ENCODE results near the gene UBE2Q1.

The UBE2Q1 gene

DNA sequence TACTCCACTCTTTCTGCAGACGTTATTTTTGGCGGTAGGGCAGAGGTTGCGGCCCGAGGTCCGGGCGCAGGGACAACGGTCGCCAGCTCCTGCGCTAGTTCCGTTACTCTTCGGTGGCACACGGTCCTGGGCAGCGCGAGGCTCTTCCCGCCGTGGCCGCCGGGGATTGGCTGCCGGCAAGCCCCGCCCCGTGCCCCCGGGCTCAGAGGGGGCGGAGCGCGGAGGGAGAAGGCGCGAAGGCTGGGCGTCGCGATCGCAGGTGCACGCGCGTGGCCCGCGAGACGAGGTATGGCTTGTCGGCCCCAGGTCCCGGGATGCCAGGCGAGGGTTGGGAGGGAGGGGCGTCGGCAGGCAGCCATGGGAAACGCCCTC lies 55.7 kb downstream of the UBE2Q1 start:
- DNase-seq (ENCODE audit: low read depth, low spot score) = no peak

DNA sequence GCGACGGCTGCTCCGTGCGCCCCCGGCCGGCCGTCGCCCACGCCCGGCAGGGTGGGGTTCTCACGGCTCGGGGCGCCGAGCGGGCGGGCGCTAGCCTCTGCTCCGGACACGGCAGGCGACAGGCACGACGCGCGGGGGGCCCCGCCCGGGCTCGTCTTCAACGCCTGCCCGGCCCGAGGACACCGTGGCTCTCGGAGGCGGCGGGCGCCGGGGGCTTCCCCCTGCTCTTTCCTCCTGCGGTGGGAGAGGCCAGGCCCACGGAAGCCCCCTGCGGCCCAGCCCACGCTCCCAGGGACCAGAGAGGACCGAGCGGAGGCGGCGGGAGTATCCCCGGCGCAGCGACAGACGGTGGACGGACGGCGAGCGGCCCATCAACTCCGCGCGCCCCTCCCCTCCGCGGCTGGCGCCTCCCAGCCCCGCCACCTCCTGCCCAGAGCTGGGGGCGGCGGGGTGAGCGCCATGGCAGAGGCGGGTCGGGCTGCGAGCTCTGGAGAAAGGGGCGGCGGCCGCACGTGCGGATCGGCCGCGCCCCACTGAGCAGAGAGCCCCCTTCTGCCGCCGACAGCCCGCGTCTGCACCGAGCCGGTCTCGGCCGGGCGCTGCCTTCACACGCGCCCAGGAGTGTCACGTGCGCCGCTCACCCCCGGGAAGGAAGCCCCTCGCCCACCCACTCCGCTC lies 56.3 kb downstream of the UBE2Q1 start, which contains the start of the genes SHE and TDRD10:
SHE (minus strand) TSS at position 347 of the 678 bp plus-strand sequence. CDS start 386 bp downstream, outside the sequence.
TDRD10 (plus strand) TSS at position 154 of the 678 bp plus-strand sequence. CDS start 4,685 bp downstream, outside the sequence.
- DNase-seq (ENCODE audit: low read depth, low spot score) = no peak

DNA sequence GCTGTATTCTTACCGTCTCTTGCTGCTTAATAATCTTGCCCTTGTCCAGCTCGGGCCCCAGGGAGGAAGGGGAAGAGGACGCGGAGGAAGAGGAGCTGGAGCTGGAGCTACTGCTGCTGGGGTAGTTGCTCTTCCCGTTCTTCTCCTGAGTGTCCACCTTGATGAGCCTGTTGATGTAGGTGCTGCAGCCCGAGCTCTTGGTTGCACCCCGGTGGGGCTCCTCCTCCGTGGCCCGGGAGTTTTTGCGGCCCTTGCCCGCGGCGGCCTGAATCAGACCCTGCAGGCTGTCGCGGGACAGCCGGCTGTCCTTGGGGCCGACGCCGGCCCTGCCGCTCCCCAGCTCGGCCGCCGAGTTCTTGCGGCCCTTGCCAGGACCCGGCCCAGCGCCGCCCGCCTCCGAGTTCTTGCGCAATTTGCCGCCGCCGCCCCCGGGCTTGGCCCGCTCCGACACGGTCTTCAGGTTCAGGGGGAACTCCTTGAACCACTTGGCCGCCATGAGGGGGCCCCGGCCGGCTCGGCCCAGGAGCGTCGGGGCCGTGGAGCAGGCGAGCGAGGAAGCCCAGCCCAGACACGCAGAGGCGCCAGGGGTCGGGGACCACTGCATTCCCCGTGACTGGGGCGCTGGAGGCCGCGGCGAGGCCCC lies 56.9 kb downstream of the UBE2Q1 start:
- no peak for DNase-seq (ENCODE audit: low read depth, low spot score)

DNA sequence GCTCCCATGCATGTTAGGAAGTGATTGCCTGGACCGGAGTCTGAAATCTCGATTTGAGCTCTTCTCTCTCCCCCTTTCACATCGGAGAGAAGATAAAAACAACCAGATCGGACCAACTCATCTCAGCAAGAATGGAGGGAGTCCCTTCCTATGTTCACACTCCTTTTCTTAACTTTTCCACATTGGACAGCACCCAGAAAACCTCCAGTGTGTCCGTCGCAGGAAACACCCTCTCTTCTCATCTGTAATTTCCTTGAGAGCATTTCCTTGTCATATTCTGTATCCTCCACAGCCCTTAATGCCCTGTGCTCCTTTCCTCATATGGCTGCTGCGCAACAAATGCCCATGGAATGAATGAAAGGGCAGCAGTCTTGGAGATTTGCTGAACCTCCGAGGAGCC lies 57.9 kb downstream of the UBE2Q1 start:
- DNase-seq (ENCODE audit: low read depth, low spot score) = no peak

DNA sequence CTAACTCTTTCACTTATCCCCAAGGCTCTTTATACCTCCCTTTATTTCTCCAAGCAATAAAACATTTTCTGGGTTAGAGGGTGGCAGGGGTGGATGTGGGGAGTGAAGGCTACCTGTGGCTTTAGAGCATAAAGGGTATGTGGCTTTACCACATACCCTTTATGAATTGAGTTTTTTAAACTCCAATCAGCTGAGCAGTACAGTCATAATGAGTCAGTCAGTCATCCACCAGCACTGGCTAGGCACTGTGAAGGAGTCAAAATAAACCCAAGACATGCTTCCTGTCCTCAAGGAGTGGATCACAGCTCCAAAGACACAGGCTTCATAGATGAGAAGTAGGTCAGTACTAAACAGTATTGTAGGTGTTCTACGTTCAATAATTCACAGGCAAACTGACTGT lies 59.0 kb downstream of the UBE2Q1 start:
- no peak for DNase-seq (ENCODE audit: low read depth, low spot score)

All from activated naive CD8-positive, alpha-beta T cell treated with anti-CD3 and anti-CD28 coated beads, Interleukin-2, amount 50 U/mL, for 16 hours (primary cell).